Endothelial cell of umbilical vein (primary cell): Measurements from ENCODE around the gene SARS1. TPM values are rescaled to one million over a fixed set of nuclear protein-coding genes. Genes with fewer than 3 reads are reported as not detected.
A peak's percentile ranks its signal among the peaks of the same experiment; 100 is the strongest.

ENCODE experiments used
- BruUV-seq: library from RNA; stranded (reverse); fragments of 400-500 nt; replicated peaks from 2 replicates; lab custom pipeline; 2021; lab: Mats Ljungman, UMichigan
- CTCF ChIA-PET: fragments of 300-600, 350-600 bp; sonication (Branson Sonifier 250); formaldehyde crosslinking; loops from one replicate; lab custom pipeline; 2021; ENCODE audit warnings: antibody characterized with exemption, inconsistent platforms; lab: Charles Lee
- POLR2A ChIA-PET: fragments of 300-600, 350-600 bp; sonication (Branson Sonifier 250); formaldehyde crosslinking; loops from one replicate; lab custom pipeline; 2021; ENCODE audit warnings: antibody characterized with exemption, inconsistent platforms; lab: Charles Lee
- DNase-seq: peaks from one replicate; pipeline ENCODE4 v3.0.0-alpha.2; 2011; ENCODE audit warnings: low read depth, low spot score
- FAIRE-seq: peaks from 2 replicates; lab custom pipeline; 2011; peaks lifted over from hg19 to GRCh38; lab: Jason Lieb, UNC
- H2AFZ ChIP-seq: 2 replicates; pipeline ENCODE4 v1.6.0; 2012; ENCODE audit warnings: low read depth, low read length, control low read depth, inconsistent platforms
- H3K27ac ChIP-seq: 2 replicates; pipeline ENCODE4 v1.5.1; 2011; ENCODE audit warnings: low read depth, mild to moderate bottlenecking, control low read depth, low read length, moderate library complexity; ENCODE audit not compliant: insufficient read depth
- H3K27me3 ChIP-seq, 2 experiments: 2 replicates each; pipeline versions ENCODE4 v1.6.0 to v1.6.1; 2011; ENCODE audit warnings: low read length in 2 of 2, mixed read lengths in 1 of 2; ENCODE audit not compliant: control insufficient read depth in 2 of 2, insufficient read depth in 2 of 2
- H3K36me3 ChIP-seq, 2 experiments: 2 replicates in 1 of 2; 3 replicates in 1 of 2; pipeline ENCODE4 v1.5.1; 2011; ENCODE audit warnings: low read length in 2 of 2, mild to moderate bottlenecking in 1 of 2, moderate library complexity in 1 of 2; ENCODE audit not compliant: control insufficient read depth in 2 of 2, insufficient read depth in 2 of 2; ENCODE audit errors: extremely low read depth in 1 of 2
- H3K4me1 ChIP-seq: 3 replicates; pipeline ENCODE4 v1.5.1; 2011; ENCODE audit warnings: mild to moderate bottlenecking, low read length; ENCODE audit not compliant: control insufficient read depth, insufficient read depth; ENCODE audit errors: extremely low read depth
- H3K4me2 ChIP-seq: 2 replicates; pipeline ENCODE4 v1.6.1; 2011; ENCODE audit warnings: low read length, control low read depth, mixed read lengths; ENCODE audit not compliant: insufficient read depth
- H3K4me3 ChIP-seq, 3 experiments: fragments of 200-600 bp in 1 of 3; sonication (generic), shearing (Covaris generic) in 1 of 3; replicated peaks in 1 of 3; 2 replicates each; pipeline ENCODE4 v1.5.1; 2011 to 2016; ENCODE audit warnings: control low read depth in 3 of 3, low read length in 3 of 3, mild to moderate bottlenecking in 2 of 3, inconsistent platforms in 1 of 3, low read depth in 1 of 3, moderate library complexity in 1 of 3; ENCODE audit not compliant: insufficient read depth in 1 of 3
- H3K79me2 ChIP-seq: 2 replicates; pipeline ENCODE4 v1.6.0; 2012; ENCODE audit warnings: low read length, inconsistent platforms; ENCODE audit not compliant: control insufficient read depth, insufficient read depth
- H3K9ac ChIP-seq: replicated peaks from 2 replicates; pipeline ENCODE3; 2011; ENCODE audit warnings: low read length, control low read depth; ENCODE audit not compliant: insufficient read depth; ENCODE audit errors: extremely low read depth
- H3K9me1 ChIP-seq: replicated peaks from 3 replicates; pipeline ENCODE4 v1.6.0; 2011; ENCODE audit warnings: mild to moderate bottlenecking, low read length; ENCODE audit not compliant: control insufficient read depth, insufficient read depth; ENCODE audit errors: extremely low read depth
- H3K9me3 ChIP-seq: replicated peaks from 2 replicates; pipeline ENCODE4 v1.5.1; 2012; ENCODE audit warnings: low read length, inconsistent platforms; ENCODE audit not compliant: control insufficient read depth, insufficient read depth
- H4K20me1 ChIP-seq: replicated peaks from 2 replicates; pipeline ENCODE3; 2011; ENCODE audit warnings: mild to moderate bottlenecking, low read length; ENCODE audit not compliant: control insufficient read depth, insufficient read depth; ENCODE audit errors: extremely low read depth
- EZH2 ChIP-seq: IDR thresholded peaks from 2 replicates; pipeline ENCODE4 v1.6.1; 2012; ENCODE audit warnings: borderline replicate concordance, low read depth, mild to moderate bottlenecking, moderate library complexity, low read length, inconsistent platforms; ENCODE audit not compliant: severe bottlenecking
- FOS ChIP-seq: IDR thresholded peaks from 2 replicates; pipeline ENCODE4 v1.6.1; 2011; ENCODE audit warnings: mild to moderate bottlenecking, low read length, moderate library complexity, borderline replicate concordance; ENCODE audit not compliant: insufficient read depth
- GATA2 ChIP-seq: IDR thresholded peaks from 2 replicates; pipeline ENCODE4 v1.7.0; 2011; ENCODE audit warnings: low read depth, mild to moderate bottlenecking, moderate library complexity, mixed read lengths, low read length; ENCODE audit not compliant: insufficient read length, insufficient read depth
- JUN ChIP-seq: IDR thresholded peaks from 2 replicates; pipeline ENCODE4 v1.6.1; 2011; ENCODE audit warnings: borderline replicate concordance, low read depth; ENCODE audit not compliant: insufficient read length, insufficient read depth
- MYC ChIP-seq: IDR thresholded peaks from one replicate; pipeline ENCODE4 v1.6.1; 2011; ENCODE audit warnings: mild to moderate bottlenecking, low read depth, low read length
- POLR2A ChIP-seq: IDR thresholded peaks from 2 replicates; pipeline ENCODE4 v1.6.1; 2012; ENCODE audit warnings: low read depth, mild to moderate bottlenecking, control low read depth, low read length
- POLR2AphosphoS5 ChIP-seq: IDR thresholded peaks from 2 replicates; pipeline ENCODE4 v1.6.1; 2012; ENCODE audit warnings: low read depth, mild to moderate bottlenecking, control low read depth, low read length, moderate library complexity; ENCODE audit not compliant: insufficient read depth
- dilution Hi-C: fragments of 300-500 bp; cut with MboI; formaldehyde crosslinking; loops from one replicate; pipeline ENCODE4 v1.15.0; 2019; ENCODE audit warnings: low sequenced_read_pairs; ENCODE audit not compliant: extremely low pct_ligation_motif_present
- intact Hi-C: fragments of 100-400 bp; cut with micrococcal nuclease; formaldehyde crosslinking; loops from one replicate; pipeline ENCODE4 v1.10.0; 2022
- polyA plus RNA-seq, 4 experiments: library from polyadenylated mRNA; depleted of rRNA in 3 of 4; stranded (reverse) in 3 of 4; unstranded in 1 of 4; fragments of >200 nt; gene quantifications; 2 replicates each; pipeline versions ENCODE4 v1.2.1 to v1.2.3, GENCODE V29; 2011 to 2012; ENCODE audit warnings: missing spikeins in 1 of 4
- total RNA-seq: library from RNA; stranded (reverse); gene quantifications from 2 replicates; pipeline ENCODE4 v1.2.3, GENCODE V29; 2021
- TF ChIP-seq, protein P1 (sequence below): IDR thresholded peaks from 2 replicates; pipeline ENCODE4 v1.6.1; 2011; ENCODE audit not compliant: insufficient read depth, insufficient read length
- TF ChIP-seq, protein P2 (sequence below), 2 donors: IDR thresholded peaks; 1 replicate in 1 of 2; 2 replicates in 1 of 2; pipeline ENCODE4 v1.5.1; 2011; ENCODE audit warnings: low read length in 2 of 2, mild to moderate bottlenecking in 2 of 2, moderate library complexity in 2 of 2, control low read depth in 1 of 2, inconsistent platforms in 1 of 2, low read depth in 1 of 2; ENCODE audit not compliant: insufficient read depth in 1 of 2; ENCODE audit errors: extremely low read depth in 1 of 2

Gene SARS1
- total and polyA plus RNA-seq, 2 donors (not counting 3 experiments of a cell fraction or from before 2014, with no cell fraction given), result 110 to 178 TPM

DNA sequence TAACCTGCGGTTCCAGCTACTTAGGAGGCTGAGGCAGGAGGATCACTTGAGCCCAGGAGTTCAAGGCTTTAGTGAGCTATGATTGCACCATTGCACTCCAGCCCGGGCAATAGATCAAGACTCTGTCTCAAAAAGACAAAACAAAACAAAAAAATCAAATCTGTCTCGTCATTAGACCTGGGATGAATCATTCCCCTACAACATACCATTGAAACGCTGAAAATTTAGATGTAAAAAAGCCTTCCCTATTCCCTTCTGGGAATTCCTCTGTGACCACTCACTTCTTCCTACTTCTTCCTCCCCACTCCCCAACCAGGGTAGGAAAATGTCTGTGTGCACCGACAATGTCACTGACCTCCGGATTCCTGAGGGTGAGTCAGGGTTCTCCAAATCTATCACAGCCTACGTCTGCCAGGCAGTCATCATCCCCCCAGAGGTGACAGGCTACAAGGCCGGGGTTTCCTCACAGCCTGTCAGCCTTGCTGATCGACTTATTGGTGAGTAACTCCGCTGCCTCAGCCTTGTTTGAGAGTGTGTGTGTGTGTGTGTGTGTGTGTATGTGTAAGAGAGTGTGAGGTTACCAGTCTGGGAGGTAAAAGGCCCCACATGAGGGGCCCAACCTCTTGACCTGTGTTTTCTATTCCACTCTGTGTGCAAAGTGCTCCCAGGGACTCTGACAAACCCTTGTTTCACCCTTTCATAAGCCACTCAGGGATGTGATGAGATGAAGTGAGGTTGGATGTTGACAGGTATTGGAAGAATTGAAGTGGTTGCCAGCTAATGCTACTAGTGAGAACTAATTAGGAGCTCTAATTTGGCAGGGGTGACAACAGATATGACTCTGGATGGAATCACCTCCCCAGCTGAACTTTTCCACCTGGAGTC lies 16.3 kb upstream of the SARS1 start:
- peak; percentile 98 for DNase-seq
- TF ChIP-seq, protein P1, sequence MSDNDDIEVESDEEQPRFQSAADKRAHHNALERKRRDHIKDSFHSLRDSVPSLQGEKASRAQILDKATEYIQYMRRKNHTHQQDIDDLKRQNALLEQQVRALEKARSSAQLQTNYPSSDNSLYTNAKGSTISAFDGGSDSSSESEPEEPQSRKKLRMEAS, result no peak
- TF ChIP-seq EZH2 (no peak), MYC (peak; percentile 5), JUN (peak; percentile 97), GATA2 (no peak), POLR2AphosphoS5 (peak; percentile 97), FOS (peak; percentile 99), POLR2A (peak; percentile 29)
- TF ChIP-seq, protein P2, sequence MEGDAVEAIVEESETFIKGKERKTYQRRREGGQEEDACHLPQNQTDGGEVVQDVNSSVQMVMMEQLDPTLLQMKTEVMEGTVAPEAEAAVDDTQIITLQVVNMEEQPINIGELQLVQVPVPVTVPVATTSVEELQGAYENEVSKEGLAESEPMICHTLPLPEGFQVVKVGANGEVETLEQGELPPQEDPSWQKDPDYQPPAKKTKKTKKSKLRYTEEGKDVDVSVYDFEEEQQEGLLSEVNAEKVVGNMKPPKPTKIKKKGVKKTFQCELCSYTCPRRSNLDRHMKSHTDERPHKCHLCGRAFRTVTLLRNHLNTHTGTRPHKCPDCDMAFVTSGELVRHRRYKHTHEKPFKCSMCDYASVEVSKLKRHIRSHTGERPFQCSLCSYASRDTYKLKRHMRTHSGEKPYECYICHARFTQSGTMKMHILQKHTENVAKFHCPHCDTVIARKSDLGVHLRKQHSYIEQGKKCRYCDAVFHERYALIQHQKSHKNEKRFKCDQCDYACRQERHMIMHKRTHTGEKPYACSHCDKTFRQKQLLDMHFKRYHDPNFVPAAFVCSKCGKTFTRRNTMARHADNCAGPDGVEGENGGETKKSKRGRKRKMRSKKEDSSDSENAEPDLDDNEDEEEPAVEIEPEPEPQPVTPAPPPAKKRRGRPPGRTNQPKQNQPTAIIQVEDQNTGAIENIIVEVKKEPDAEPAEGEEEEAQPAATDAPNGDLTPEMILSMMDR (IDR thresholded peaks at IDR 0.05; ENCODE audit: extremely low read depth in 1 of 2, insufficient read depth in 1 of 2, low read depth in 1 of 2, low read length in 2 of 2), result no peak
- Histone ChIP-seq H3K9me1 (no peaks in the 10 kb centered on the region), H3K27ac (peak overlapping the region; percentile 96), H3K9ac (peak overlapping the region; percentile 70), H3K27me3 (no peaks in the 10 kb centered on the region), H3K36me3 (no peaks in the 10 kb centered on the region), H4K20me1 (no peaks in the 10 kb centered on the region), H2AFZ (no peak overlapping the region), H3K9me3 (no peaks in the 10 kb centered on the region), H3K4me3 (no peak overlapping the region), H3K4me2 (peak overlapping the region; percentile 68), H3K4me1 (peaks cover 21% of the 10 kb centered on the region), H3K79me2 (no peaks in the 10 kb centered on the region)
- POLR2A ChIA-PET, result interaction anchor here (0.6 kb wide), 1 partner anchor 287 kb away, joined by 6 read pairs; the partner anchor contains the start of gene ATXN7L2
- intact Hi-C loops, result loop anchor here (1.0 kb wide), 2 partner anchors 17 to 85 kb away; a partner anchor contains a TSS
- CTCF ChIA-PET, result interaction anchor here (0.9 to 3.4 kb wide), 5 partner anchors 10 to 203 kb away, joined by 3 to 14 read pairs (median 8); partner anchors contain the start of gene SARS1
- BruUV-seq, result TSS peak; percentile 83
- peak; percentile 99 for FAIRE-seq
- dilution Hi-C loops, result no loop called here
